Activated CD4-positive, alpha-beta T cell treated with anti-CD3 and anti-CD28 coated beads, Interleukin-2, amount 10 ng/mL, durations not matched to agents 7 days and 5 days (primary cell): Measurements from ENCODE around the gene RNF150. TPM values are rescaled to one million over a fixed set of nuclear protein-coding genes. Genes with fewer than 3 reads are reported as not detected.

ENCODE experiments used
- CTCF ChIA-PET: fragments of 350-600 bp; sonication (Branson Sonifier 250); formaldehyde crosslinking; loops from one replicate; lab custom pipeline; 2021; ENCODE audit warnings: antibody characterized with exemption; lab: Charles Lee
- POLR2A ChIA-PET: fragments of 350-600 bp; sonication (Branson Sonifier 250); formaldehyde crosslinking; loops from one replicate; lab custom pipeline; 2021; ENCODE audit warnings: antibody characterized with exemption; lab: Charles Lee
- DNase-seq: peaks from one replicate; pipeline ENCODE4 v3.0.0-alpha.2; 2020
- H3K27ac Mint-ChIP-seq: one replicate; pipeline ENCODE4 v1.8.0; 2021; ENCODE audit warnings: mild to moderate bottlenecking, moderate library complexity, mixed read lengths
- H3K27me3 Mint-ChIP-seq: one replicate; pipeline ENCODE4 v1.8.0; 2021; ENCODE audit warnings: mixed read lengths
- H3K36me3 Mint-ChIP-seq: one replicate; pipeline ENCODE4 v1.8.0; 2021; ENCODE audit warnings: low read depth, mixed read lengths
- H3K4me1 Mint-ChIP-seq: one replicate; pipeline ENCODE4 v1.8.0; 2021; ENCODE audit warnings: mixed read lengths
- H3K4me3 Mint-ChIP-seq: one replicate; pipeline ENCODE4 v1.8.0; 2021; ENCODE audit warnings: mild to moderate bottlenecking, moderate library complexity, mixed read lengths
- H3K9me3 Mint-ChIP-seq: one replicate; pipeline ENCODE4 v1.8.0; 2021; ENCODE audit warnings: mixed read lengths
- total RNA-seq, 2 experiments: library from RNA; stranded (reverse); gene quantifications; one replicate each; pipeline ENCODE4 v1.2.3, GENCODE V29; 2021

RNF150 gene
- total RNA-seq, 2 experiments from 2014 or later: 0.02 TPM; not detected in 1

DNA sequence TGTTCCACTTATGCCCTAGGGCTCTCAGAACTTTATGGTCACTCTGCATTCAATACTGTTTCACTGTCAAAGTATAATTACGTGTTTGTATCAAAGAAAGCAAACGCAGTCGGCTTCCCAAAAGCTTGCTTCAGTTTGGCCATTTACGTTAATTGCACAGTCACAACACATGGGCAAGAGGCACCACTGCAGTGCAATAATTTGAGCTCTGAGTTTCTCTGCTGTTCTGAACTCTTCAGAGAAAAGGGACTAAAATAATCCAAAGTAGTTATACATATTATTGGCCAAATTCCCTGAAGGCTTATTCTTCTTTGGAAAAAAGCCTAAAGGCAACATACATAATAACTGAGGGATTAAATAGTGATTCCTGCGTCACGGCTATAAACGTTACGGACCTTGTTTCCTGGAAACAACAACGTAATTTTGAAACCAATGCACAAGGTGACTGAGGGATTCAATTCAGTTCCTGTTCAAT lies 51.3 kb downstream of the RNF150 start:
- Mint-ChIP-seq H3K4me1 (no peaks in the 10 kb centered on the region), H3K9me3 (no peaks in the 10 kb centered on the region), H3K27ac (no peak overlapping the region), H3K36me3 (no peaks in the 10 kb centered on the region), H3K27me3 (no peaks in the 10 kb centered on the region), H3K4me3 (no peak overlapping the region)
- DNase-seq: no peak
- POLR2A ChIA-PET: no interaction called here
- CTCF ChIA-PET: interaction anchor here (0.5 kb wide), 1 partner anchor 21 kb away, joined by 3 read pairs; no protein-coding TSS in a partner anchor

- Mint-ChIP-seq H3K4me1 (no peaks in the 10 kb centered on the region), H3K9me3 (no peaks in the 10 kb centered on the region), H3K27me3 (no peaks in the 10 kb centered on the region), H3K27ac (no peak overlapping the region), H3K36me3 (no peaks in the 10 kb centered on the region), H3K4me3 (no peak overlapping the region)
- CTCF ChIA-PET: no interaction called here
- POLR2A ChIA-PET: no interaction called here
- DNase-seq: no peak
These were observed 52.6 kb downstream of the RNF150 start for GRCh38 chr4:141080668-141081067.

GRCh38 chr4:141079393-141079930 lies 53.8 kb downstream of the RNF150 start:
- Mint-ChIP-seq H3K27ac (no peak overlapping the region), H3K36me3 (no peaks in the 10 kb centered on the region), H3K4me1 (no peaks in the 10 kb centered on the region), H3K27me3 (no peaks in the 10 kb centered on the region), H3K9me3 (no peaks in the 10 kb centered on the region), H3K4me3 (no peak overlapping the region)
- ChIA-PET POLR2A (no interaction called here), CTCF (no interaction called here)
- DNase-seq: no peak

DNA sequence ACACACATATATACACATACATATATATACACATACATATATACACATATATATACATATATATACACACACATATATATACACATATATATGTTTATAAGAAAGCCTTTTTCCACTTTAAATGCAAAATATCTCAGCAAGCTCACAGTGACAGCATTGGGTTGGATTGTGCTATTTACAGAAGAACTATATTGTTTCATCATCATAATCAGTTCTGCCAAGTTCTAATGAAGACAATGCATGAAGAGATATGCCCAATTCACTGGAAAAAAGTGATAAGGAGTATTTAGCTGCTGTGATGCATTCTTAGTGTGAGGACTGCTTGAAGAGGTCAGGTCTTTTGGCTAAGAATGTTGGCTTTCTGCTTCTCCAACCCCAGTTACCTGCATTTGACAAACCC lies 54.4 kb downstream of the RNF150 start:
- H3K4me1 Mint-ChIP-seq: no peaks in the 10 kb centered on the region
- no peak for DNase-seq
- H3K9me3 Mint-ChIP-seq: no peaks in the 10 kb centered on the region
- H3K4me3 Mint-ChIP-seq: no peak overlapping the region
- no peaks in the 10 kb centered on the region for H3K27me3 Mint-ChIP-seq
- ChIA-PET POLR2A (no interaction called here), CTCF (no interaction called here)
- H3K27ac Mint-ChIP-seq: no peak overlapping the region
- no peaks in the 10 kb centered on the region for H3K36me3 Mint-ChIP-seq

GRCh38 chr4:141077611-141078225 lies 55.6 kb downstream of the RNF150 start:
- Mint-ChIP-seq H3K4me3 (no peak overlapping the region), H3K27ac (no peak overlapping the region), H3K27me3 (no peaks in the 10 kb centered on the region), H3K9me3 (no peaks in the 10 kb centered on the region), H3K4me1 (no peaks in the 10 kb centered on the region), H3K36me3 (no peaks in the 10 kb centered on the region)
- CTCF ChIA-PET: no interaction called here
- no peak for DNase-seq
- POLR2A ChIA-PET: no interaction called here

DNA sequence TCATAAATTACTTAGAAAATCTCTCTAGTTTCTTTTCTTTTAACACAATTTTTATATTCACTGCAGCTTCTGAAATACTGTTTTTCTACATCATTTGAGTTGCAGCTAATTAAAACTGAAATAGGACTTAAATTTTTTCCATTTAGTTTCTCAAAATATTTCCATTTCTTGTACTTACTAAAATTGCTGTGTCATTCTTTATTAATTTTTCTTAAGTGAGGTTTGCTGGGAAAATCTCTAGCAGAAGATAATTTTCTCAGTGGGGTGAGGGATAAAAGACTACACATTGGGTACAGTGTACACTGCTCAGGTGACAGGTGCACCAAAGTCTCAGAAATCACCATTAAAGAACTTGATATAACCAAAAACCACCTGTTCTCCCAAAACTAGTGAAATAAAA lies 57.7 kb downstream of the RNF150 start:
- no peaks in the 10 kb centered on the region for H3K27me3 Mint-ChIP-seq
- ChIA-PET CTCF (no interaction called here), POLR2A (no interaction called here)

GRCh38 chr4:141074098-141074878 lies 59.0 kb downstream of the RNF150 start:
- CTCF ChIA-PET: no interaction called here
- Mint-ChIP-seq H3K27me3 (no peaks in the 10 kb centered on the region), H3K4me1 (no peaks in the 10 kb centered on the region), H3K27ac (no peak overlapping the region), H3K9me3 (no peaks in the 10 kb centered on the region), H3K36me3 (no peaks in the 10 kb centered on the region), H3K4me3 (no peak overlapping the region)
- DNase-seq: no peak
- POLR2A ChIA-PET: interaction anchor here (0.6 kb wide), 1 partner anchor 356 kb away, joined by 3 read pairs; no protein-coding TSS in a partner anchor

More for the DNA sequence above, 57.7 kb downstream of the RNF150 start:
- no peaks in the 10 kb centered on the region for H3K9me3 Mint-ChIP-seq
- no peak overlapping the region for H3K27ac Mint-ChIP-seq
- H3K4me1 Mint-ChIP-seq: no peaks in the 10 kb centered on the region
- DNase-seq: no peak
- no peak overlapping the region for H3K4me3 Mint-ChIP-seq
- no peaks in the 10 kb centered on the region for H3K36me3 Mint-ChIP-seq

DNA sequence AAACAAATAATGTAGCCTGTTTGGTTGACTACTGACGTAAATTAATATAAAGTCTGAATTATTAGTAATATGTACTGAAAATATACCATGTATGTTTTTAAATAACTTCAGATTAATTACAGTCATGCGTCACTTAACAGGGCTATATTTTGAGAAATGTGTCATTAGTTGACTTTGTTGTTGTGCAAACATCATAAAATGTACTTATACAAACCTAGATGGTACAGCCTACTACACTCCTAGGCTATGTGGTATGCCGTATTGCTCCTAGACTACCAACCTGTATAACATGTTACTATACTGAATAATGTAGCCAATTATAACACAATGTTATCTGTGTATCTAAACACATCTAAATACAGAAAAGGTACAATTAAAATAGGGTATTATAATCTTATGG lies 66.6 kb downstream of the RNF150 start:
- CTCF ChIA-PET: interaction anchor here (0.6 kb wide), 2 partner anchors 9 to 212 kb away, joined by 4 to 5 read pairs; no protein-coding TSS in a partner anchor
- no peak for DNase-seq
- no peaks in the 10 kb centered on the region for H3K36me3 Mint-ChIP-seq
- H3K4me3 Mint-ChIP-seq: no peak overlapping the region
- H3K4me1 Mint-ChIP-seq: no peaks in the 10 kb centered on the region
- H3K27ac Mint-ChIP-seq: no peak overlapping the region
- POLR2A ChIA-PET: no interaction called here
- no peaks in the 10 kb centered on the region for H3K27me3 Mint-ChIP-seq
- H3K9me3 Mint-ChIP-seq: no peaks in the 10 kb centered on the region

DNA sequence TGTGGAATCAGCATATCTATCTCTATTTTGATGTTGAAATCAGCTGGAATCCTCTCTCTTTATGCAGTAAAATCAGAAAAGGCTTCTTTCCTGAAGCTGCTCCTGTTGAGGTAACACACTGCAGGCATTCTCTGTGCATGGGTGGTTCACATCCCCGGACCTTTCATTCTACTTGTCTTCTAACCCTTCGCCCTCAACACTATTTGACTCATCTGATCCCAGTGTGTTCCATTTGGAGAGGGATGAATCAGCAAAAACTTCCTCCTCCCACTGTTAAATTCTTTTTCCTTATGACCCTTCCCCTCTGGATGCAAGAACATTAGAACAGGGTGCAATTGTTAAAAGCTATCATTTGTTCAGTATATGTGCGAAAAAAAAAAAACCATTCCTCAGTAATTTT lies 67.4 kb downstream of the RNF150 start:
- Mint-ChIP-seq H3K27ac (no peak overlapping the region), H3K4me3 (no peak overlapping the region), H3K9me3 (no peaks in the 10 kb centered on the region), H3K36me3 (no peaks in the 10 kb centered on the region), H3K27me3 (no peaks in the 10 kb centered on the region), H3K4me1 (no peaks in the 10 kb centered on the region)
- CTCF ChIA-PET: interaction anchor here (0.6 kb wide), 2 partner anchors 8 to 211 kb away, joined by 4 to 5 read pairs; no protein-coding TSS in a partner anchor
- DNase-seq: no peak
- POLR2A ChIA-PET: no interaction called here

DNA sequence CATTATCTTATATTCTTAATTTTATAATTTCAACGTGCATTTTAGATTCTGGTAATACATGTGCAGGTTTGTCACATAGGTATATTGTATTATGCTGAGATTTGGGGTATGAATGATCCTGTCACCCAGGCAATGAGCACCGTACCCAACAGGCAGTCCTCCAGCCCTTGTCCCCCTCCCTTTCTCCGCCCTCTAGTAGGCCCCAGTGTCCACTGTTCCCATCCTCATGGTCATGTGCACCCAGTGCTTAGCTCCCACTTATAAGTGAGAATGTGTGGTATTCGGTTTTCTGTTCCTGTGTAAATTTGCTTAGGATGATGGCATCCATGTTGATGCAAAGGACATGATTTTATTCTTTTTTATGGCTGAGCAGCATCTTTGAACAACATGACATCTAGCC lies 70.6 kb downstream of the RNF150 start:
- DNase-seq: no peak
- H3K27me3 Mint-ChIP-seq: peaks cover under 1% of the 10 kb centered on the region

DNA sequence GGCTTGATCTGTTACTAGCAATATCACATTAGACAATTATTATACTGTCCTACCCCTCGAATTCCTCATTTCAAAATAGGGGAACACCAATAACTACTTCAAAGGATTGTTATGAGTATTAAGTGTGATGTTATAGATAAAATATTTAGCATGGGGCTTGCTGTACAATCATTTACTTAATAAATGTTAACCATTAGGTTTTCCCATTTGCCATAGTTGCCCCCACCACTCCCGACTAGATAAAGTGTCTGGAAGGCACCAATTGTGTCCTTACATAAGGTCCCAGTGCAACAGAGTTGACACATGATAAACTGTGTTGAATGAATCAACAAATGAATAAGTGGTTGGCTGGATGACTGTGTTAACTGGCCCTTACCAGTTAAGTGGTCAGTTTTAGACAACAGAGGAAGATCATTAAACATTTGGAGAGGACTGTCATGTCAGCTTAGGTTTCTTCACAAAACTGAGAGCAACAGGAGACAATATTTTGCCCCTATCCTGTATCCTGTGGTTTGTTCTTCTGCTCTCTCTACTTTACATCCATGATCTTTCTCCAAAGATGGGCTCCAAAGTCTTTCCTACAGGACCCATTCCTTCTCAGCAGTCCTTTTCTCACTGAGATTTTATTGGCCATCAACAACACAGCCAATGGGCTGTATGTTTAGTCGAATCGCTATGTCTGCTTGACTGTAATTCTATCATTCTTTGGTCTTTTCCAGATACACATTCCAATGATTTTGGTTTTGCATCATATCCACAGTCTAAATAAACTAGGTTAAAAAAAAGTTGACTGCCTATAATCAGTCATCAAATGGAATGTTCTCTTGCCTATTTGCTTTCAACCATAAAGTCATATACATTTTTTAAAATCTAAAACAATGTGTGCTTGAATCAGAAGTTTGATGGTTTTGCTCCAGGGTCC lies 74.4 kb downstream of the RNF150 start:
- Mint-ChIP-seq H3K4me1 (no peaks in the 10 kb centered on the region), H3K4me3 (no peak overlapping the region), H3K27me3 (peaks cover 6% of the 10 kb centered on the region), H3K36me3 (no peaks in the 10 kb centered on the region), H3K27ac (no peak overlapping the region), H3K9me3 (no peaks in the 10 kb centered on the region)
- CTCF ChIA-PET: no interaction called here
- POLR2A ChIA-PET: no interaction called here
- DNase-seq: no peak

More for the DNA sequence above, 70.6 kb downstream of the RNF150 start:
- Mint-ChIP-seq H3K4me1 (no peaks in the 10 kb centered on the region), H3K4me3 (no peak overlapping the region), H3K9me3 (no peaks in the 10 kb centered on the region), H3K36me3 (no peaks in the 10 kb centered on the region), H3K27ac (no peak overlapping the region)
- CTCF ChIA-PET: no interaction called here
- POLR2A ChIA-PET: no interaction called here

- H3K27ac Mint-ChIP-seq: no peak overlapping the region
- CTCF ChIA-PET: interaction anchor here (0.6 kb wide), 1 partner anchor 9 kb away, joined by 4 read pairs; no protein-coding TSS in a partner anchor
- no peaks in the 10 kb centered on the region for H3K4me1 Mint-ChIP-seq
- POLR2A ChIA-PET: no interaction called here
- H3K4me3 Mint-ChIP-seq: no peak overlapping the region
- H3K36me3 Mint-ChIP-seq: no peaks in the 10 kb centered on the region
- peaks cover 6% of the 10 kb centered on the region for H3K27me3 Mint-ChIP-seq
- DNase-seq: no peak
- H3K9me3 Mint-ChIP-seq: no peaks in the 10 kb centered on the region
These were observed 75.7 kb downstream of the RNF150 start for GRCh38 chr4:141057582-141057981.
